SU-DHL-6 (cell line): ENCODE measurements around the gene BEAN1.

Experiments
- EZH2phosphoT487 ChIP-seq: fragments of 200-600 bp; sonication (generic), shearing (Covaris generic); conservative IDR thresholded peaks from 2 replicates; pipeline ENCODE4 v1.6.1; 2018; ENCODE audit warnings: mild to moderate bottlenecking, antibody characterized with exemption, low read length, moderate library complexity, mixed read lengths
- TF ChIP-seq, protein P1 (sequence below): fragments of 200-600 bp; sonication (generic); IDR thresholded peaks from one replicate; pipeline ENCODE4 v1.5.1; 2017; ENCODE audit warnings: antibody characterized with exemption, mild to moderate bottlenecking, low read length, moderate library complexity; ENCODE audit not compliant: insufficient read depth, poor library complexity, severe bottlenecking

GRCh38 chr16:66513111-66513723 is 86.1 kb downstream of the BEAN1 start:
- TF ChIP-seq, protein P1, sequence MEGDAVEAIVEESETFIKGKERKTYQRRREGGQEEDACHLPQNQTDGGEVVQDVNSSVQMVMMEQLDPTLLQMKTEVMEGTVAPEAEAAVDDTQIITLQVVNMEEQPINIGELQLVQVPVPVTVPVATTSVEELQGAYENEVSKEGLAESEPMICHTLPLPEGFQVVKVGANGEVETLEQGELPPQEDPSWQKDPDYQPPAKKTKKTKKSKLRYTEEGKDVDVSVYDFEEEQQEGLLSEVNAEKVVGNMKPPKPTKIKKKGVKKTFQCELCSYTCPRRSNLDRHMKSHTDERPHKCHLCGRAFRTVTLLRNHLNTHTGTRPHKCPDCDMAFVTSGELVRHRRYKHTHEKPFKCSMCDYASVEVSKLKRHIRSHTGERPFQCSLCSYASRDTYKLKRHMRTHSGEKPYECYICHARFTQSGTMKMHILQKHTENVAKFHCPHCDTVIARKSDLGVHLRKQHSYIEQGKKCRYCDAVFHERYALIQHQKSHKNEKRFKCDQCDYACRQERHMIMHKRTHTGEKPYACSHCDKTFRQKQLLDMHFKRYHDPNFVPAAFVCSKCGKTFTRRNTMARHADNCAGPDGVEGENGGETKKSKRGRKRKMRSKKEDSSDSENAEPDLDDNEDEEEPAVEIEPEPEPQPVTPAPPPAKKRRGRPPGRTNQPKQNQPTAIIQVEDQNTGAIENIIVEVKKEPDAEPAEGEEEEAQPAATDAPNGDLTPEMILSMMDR, result no peak
- no peak for TF ChIP-seq EZH2phosphoT487
